Activated effector memory CD4-positive, alpha-beta T cell treated with Interleukin-2 at 50 U/mL for 16 hours (primary cell): ENCODE results near the gene ITSN1.
A peak's percentile ranks its signal among the peaks of the same experiment; 100 is the strongest.
"Not testable (repeated sequence)": the region's sequence is repeated elsewhere in the genome, so short reads cannot be mapped to it uniquely, and the experiment has no call there.

ENCODE experiments used
- DNase-seq: peaks from one replicate; pipeline ENCODE4 v3.0.0-alpha.2; 2020

Gene ITSN1

DNA sequence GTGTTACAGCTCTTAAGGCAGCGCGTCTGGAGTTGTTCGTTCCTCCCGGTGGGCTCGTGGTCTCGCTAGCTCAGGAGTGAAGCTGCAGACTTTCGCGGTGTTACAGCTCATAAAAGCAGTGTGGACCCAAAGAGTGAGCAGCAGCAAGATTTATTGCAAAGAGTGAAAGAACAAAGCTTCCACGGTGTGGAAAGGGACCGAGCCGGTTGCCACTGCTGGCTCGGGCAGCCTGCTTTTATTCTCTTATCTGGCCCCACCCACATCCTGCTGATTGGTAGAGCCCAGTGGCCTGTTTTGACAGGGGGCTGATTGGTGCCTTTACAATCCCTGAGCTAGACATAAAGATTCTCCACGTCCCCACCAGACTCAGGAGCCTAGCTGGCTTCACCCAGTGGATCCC is 225.6 kb downstream of the ITSN1 start:
- not testable (repeated sequence) for DNase-seq

DNA sequence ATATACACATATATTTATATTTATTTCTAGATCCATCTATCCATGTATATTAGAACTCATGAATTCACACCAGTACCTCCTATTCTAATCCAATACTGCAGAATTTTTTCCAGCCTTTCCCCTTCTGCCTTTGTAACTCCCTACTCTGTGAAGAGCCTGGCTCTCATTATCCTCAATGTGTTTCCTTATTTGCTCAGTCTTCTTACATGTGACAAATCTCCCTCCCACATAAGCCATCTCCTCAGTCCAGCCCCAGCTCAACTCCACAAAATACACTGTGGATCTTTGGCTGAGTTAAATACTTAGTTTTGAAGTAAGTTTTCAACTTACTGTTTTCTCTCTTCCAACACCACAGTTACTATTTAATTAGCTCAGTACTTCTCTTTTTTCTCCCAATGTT is 227.6 kb downstream of the ITSN1 start:
- DNase-seq = no peak

DNA sequence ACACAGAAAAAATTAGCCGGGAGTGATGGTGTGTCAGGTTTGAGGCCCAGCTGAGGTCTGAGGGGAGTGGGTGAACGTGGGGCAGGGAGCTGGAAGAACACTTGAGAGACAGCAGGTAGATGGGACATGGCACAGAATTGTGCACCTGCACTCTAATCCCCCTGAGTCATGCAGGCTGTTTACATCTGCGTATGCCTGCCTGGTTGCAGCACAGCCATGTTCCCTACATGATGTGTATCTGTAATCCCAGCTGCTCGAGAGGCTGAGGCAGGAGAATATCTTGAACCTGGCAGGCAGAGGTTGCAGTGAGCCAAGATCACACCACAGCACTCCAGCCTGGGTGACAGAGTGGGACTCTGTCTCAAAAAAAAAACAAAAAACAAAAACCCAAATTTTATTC is 228.5 kb downstream of the ITSN1 start:
- DNase-seq = no peak

DNA sequence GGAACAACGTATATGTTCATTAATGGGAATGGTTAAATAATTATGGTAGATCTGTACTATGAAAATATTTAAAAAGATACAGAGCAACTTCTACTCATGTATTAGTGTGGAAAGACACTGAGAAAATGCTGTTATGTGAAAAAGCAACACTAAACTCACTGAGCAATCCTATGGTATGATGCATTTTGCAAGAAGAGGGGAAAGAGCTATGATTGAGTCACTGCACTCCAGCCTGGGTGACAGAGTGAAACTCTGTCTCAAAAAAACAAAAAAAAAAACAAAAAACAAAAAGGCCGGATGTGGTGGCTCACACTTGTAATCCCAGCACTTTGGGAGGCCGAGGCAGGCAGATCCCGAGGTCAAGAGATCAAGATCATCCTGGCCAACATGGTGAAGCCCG is 228.9 kb downstream of the ITSN1 start:
- DNase-seq = no peak

DNA sequence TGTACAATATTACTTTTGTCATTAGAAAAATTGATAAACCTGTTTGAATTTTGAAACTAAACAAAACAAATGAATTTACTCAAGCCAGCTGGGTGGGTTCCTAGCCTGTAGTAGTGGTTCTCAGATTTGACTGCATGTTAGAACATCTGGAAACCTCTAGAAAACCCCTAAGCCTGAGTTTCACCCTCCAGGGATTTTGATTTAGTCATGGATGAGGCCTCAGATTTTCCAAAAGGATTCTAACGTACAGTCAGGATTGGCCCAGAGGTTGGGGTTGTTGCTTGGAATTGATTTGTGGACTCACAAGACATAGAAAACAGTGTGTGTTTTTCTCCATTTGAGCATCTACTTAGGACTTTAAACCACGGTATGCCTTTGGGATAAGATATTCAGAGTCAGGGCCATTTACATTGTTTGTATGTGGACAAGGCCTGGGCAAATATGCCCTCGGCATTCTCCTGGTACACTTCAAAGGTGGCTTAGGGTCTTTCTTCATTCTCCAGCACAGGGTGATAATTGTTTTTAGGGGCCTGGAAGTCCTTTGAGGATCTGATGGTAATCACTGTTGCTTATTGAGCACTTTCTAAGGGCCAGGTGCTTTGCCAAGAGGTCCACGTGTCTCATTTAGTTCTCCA is 230.7 kb downstream of the ITSN1 start:
- DNase-seq = no peak

DNA sequence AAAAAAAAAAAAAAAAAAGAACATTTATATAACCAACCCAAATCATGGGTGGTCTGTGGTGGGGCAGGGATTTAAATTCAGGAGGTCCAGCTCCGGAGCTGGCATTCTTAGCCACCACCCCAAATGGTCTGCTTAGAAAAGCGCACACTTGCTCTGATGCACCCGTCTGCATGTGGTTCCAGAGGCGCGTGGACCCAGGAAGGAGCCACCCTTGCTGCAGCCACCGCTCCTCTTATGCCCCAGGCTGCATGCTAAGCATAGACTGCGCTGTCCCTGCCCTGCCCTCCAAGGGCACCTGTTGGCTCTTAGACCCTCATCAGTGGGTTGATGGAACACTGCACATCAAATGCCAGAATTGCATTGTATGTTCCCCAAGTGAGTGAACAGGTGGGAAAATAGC is 231.9 kb downstream of the ITSN1 start:
- no peak for DNase-seq

DNA sequence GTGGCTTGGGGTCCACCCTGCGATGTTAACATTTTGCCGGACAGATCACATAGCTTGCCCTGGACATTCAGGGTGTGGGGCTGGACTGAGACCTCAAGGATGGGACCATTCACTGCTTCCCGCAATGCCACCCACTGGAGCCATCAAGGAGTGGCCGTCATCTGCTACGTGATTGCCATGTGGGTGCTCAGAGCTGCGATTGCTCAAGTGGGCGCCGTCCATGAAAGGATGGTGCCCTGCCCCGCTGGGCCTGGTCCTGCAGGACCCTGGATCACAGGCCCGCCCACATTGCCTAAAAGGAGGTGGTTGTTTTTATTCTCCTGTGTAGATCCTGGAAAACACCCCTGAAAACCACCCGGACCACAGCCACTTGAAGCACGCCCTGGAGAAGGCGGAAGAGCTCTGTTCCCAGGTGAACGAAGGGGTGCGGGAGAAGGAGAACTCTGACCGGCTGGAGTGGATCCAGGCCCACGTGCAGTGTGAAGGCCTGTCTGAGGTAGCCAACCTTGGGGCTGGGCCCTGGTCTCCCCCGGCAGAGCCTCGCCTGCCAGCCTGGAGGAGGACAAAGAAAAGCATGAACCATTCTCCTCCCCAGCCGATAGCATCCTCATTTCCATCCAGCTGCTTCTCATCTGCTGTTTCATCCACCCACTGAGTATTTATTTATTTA is 232.9 kb downstream of the ITSN1 start:
- no peak for DNase-seq

DNA sequence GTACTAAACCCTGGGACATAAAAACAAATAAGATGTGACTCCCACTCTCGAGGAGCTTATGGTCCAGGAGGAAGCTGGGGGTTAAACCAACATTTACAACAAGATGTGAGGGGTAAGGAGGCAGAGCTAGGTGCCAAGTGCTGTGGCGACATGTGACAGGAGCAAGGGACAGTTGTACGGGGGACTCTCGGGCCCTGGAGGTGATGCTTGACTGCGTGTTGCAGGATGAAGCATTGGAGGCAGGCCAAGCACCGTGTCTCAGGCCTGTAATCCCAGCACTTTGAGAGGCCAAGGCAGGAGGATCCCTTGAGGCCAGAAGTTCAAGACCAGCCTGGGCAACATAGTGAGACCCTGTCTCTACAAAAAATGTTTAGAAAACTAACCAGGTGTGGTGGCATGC is 236.5 kb downstream of the ITSN1 start:
- DNase-seq = no peak

DNA sequence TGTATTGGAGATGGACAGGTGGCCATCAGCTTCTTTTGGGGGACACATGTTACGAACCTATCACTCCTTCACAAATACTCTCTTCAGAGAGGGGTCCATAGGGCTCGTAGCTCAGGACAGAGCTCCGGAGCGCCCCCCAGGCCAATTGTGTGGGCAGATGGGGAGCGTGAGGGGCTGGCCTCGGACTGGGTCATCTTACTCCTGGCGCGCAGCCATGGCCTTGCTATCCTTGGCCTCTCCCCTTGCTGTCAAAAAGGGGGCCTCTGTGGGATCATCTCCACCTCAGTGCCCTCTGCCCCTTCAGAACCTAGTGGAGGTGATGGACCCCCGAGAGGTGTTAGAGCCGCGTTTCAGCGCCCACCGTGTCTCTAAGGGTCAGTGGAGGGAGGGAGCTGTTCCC is 238.3 kb downstream of the ITSN1 start:
- DNase-seq = no peak

DNA sequence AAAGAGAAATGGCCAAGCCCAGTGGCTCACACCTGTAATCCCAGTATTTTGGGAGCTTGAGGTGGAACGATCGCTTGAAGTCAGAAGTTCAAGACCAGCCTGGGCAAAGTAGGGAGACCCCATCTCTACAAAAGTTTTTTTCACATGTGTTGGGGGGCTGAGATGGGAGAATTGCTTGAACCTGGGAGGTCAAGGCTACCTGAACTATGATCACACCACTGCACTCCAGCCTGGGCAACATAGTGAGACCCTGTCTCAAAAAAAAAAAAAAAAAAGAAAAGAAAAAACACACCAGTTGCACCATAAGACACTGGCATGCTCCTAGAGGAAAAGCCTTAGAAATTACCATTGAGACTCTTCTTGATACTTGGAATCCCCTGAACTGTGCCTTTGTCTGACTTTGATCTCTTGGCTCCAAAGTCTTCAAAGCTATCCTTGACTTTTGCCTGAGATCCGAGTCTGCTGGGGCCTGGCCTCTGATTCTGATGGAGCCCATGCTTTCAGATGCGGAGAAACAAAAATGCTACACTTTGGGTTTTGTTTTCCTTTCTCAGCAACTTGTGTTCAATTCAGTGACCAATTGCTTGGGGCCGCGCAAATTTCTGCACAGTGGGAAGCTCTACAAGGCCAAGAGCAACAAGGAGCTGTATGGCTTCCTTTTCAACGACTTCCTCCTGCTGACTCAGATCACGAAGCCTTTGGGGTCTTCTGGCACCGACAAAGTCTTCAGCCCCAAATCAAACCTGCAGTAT is 239.6 kb downstream of the ITSN1 start:
- DNase-seq = no peak

DNA sequence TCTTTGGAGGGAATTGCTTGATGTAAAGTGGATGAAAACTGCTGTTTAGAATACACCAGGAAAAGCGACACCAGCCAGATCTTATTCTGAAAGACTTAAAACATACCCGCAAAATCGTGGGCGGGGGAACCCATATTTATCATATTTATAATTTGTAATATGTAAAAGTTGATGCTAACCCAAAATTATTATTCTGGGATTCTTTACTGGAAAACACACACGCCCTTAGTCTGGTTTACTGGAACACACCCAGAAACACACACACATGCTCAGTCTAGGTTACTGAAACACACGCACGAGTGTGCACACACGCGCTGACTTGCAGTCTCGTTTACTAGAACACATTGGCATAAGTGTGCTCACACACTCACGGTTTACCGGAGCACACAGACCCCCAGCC is 240.8 kb downstream of the ITSN1 start:
- no peak for DNase-seq

DNA sequence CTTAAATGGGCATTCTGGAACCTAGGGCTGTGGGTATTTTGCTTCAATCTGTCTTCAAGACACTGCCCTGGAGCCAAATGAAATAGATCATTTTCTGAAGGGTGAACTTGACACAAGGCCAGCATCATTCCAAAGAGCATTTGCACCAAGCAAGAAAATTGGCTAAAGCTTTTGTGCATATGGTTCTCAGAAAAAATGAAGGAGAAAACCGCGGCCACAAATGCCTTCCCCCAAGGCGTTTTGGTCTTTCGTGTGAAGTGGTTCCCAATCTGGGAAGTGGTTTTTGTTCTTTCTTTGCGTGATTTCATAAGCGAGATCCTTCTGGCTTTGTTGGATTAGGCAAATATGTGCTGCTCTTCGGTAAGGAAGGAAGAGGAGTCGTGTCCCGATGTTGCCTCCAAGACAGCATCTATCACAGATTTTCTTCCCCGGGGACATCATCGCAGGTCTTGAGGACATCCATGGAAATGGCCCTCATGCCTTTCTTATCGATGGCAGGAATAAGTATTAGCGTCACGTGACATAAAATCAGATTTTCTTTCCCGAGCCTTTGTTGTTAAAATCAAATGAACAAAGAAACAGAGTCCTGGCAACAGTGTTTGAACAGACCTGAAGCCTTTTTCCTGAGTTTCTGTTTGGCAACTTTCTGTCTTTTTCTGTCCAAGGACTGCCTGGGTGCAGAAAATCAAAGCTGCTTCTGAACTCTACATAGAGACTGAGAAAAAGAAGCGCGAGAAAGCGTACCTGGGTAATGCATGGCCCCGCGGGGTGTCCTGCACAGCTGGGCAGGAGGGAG is 242.3 kb downstream of the ITSN1 start:
- no peak for DNase-seq

DNA sequence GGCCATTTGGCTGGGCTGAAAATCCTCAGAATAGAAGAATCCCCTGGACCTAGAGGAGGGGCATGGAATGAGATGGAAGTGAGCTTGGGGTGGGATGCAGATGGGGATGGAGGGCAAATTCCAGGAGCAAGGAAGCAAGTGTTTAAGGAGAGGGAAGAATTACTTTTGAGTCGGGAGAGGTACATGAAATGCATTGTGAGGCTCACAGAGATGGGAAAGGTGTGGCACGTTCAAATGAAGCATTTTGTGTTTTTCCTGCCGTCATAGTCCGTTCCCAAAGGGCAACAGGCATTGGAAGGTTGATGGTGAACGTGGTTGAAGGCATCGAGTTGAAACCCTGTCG is 242.8 kb downstream of the ITSN1 start:
- no peak for DNase-seq

DNA sequence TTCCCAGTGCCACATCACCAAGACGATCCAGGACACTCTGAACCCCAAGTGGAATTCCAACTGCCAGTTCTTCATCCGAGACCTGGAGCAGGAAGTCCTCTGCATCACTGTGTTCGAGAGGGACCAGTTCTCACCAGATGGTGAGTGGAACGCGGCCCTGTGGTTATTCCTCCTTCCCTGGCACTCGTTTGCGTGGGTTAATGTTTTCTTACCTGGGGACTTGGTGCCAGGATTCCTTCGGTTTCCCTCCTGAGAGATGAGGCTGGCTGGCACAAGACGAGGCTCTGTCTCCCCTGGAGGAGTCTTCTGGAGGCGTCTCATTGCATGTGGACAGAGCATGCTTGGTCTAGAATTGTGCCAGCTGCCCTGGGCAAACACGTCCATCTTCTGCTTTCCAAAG is 244.0 kb downstream of the ITSN1 start:
- no peak for DNase-seq

DNA sequence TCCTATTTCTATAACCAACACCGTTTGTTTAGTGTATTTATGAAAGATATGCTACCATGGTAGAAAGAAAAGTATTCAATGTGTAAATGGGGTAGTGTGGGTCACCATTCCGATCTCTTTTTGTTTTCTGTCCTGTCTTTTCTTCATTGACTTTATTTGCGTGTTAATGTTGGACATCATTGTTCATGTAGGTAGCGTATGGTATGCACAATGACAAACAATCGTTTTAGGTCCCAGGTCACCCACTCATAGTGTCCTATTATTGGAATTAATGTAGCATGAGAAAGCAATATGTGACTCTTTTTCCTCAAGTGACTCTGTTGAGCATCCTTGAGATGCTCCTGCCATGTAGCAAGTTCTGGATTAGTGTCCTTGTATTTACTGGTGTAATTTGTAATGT is 247.9 kb downstream of the ITSN1 start:
- DNase-seq = no peak

DNA sequence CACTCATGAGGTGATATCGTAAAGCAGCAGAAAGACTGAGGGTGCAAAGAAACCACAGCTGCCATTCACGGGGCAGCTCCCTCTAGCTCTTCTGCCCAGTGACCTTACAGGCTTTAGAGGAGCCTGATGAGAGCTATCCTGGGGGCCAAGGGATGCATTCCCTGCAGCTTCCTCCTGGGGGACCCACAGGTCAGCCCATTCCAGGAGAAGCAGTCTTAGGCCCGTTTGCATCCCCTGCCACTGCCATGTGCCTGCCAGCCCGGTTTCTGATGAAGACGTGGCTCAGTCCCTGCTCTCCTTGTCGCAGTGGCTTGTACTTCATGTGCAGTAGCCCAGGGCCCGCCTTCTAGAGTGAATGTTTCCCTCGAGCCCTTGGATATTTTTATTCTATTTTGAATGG is 250.6 kb downstream of the ITSN1 start:
- DNase-seq = no peak

DNA sequence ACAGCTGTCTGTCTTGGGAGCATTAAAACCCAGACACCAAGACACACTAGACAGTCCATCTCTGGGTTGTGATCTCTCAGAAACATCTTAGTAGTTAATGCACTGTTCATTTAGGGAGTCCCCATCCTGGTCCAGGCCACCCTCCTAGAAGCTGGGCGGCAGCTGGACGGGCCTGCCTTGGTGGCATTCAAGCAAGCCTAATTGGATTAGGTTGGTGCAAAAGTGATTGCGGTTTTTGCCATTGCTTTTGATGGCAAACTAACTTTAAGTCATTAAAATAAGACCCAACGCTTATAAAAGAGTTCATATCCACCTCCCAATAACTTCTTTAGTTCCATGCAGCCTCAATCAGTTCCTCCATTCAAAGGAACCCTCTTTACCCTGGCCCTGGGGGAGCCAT is 251.6 kb downstream of the ITSN1 start:
- no peak for DNase-seq

DNA sequence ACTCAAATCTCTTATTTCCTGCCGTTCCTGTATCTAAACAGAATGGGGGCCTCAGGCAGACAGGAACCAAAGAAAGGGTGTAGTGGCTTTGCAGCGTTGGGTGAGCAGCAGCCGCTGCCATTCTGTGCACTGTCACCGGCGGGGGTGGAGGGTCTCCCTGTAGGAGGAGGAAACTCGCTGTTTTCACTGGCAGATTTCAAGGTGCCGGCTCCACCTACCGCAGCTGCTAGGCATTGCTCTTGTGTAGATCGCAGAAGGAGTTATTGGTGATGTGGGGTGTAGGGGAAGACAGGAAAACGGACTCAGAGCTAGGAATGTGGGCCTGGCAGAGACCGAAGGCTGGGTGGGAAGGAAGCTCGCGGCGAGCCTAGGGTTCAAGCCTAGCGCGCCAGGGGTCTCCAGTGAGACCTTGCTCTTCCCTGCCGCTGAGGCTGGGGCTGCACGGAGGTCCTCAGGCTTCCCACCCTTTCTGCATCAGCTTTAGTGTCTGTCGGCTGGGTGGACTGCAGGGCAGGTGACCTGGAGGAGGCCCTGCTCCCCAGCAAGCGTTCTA is 252.5 kb downstream of the ITSN1 start:
- DNase-seq = peak; percentile 15

DNA sequence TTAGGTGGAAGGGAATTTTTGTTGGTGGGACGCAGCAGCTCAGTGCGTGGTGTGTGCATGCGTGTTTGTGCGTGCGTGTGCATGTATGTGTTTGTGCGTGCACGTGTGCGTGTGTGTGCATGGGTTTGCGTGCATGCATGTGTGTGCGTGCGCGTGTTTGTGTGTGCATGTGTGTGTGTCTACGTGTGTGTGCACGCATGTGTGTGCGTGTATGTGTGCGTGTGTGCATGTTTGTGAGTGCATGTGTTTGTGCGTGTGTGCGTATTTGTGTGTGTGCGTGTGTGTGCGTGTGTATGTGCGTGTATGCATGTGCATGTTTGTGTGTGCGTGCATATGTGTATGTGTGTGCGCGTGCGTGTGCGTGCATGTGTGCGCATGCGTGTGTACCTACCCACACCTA is 253.1 kb downstream of the ITSN1 start:
- DNase-seq = no peak

DNA sequence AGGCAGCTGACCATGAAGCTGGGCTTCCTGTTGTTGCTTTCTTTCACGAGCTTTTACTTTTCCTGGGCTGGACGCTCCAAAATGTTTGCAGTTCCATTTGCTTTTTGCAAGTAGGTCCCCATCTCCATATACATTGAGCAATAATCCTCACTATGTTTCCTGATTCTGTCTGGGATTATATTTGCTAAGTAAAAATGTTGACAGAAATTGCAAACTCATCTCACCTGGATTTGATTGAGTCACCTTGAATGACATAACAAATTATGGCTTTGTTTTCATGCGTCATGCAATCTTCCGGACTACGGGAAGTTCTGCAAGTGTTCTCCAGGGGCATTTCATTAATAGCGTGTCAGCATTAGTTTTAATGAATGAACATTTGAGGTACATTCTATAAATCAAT is 254.4 kb downstream of the ITSN1 start:
- DNase-seq = no peak

DNA sequence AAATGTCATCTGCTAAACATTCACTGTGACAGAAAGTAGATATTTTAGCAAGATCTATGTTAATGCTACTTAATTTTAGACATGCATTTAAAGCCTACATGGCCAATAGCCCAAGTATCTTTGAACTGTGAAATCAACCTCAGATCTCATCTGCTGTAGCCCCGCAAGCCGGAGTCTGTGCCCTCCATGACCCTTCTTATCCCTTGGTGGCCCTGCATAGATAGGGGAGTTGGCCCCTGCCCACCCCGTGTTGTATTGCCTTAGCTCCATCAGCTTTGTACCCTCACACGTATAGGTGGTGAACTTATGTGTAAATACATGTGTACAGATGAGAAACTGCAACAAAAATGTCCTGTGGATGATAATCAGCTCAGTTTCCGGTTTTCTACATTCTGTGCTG is 254.8 kb downstream of the ITSN1 start:
- no peak for DNase-seq

DNA sequence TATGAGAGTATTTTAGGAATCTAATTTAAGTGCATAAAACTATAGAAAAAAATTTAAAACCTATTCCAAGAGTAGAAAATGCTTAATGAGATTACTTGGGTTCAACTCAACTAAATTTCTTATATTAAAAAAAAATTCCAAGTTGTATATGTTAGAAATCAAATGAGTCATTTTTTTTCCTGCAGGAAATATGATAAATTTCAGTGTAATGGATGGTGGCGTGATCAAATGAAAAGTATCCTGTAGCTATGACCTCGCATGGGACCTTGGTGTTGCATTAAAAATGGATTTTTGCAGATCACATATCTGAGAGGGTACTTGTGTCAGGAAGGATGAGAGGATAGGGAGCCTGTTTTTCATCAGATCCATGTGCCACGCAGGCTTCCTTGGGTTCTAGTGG is 255.4 kb downstream of the ITSN1 start:
- DNase-seq = no peak

DNA sequence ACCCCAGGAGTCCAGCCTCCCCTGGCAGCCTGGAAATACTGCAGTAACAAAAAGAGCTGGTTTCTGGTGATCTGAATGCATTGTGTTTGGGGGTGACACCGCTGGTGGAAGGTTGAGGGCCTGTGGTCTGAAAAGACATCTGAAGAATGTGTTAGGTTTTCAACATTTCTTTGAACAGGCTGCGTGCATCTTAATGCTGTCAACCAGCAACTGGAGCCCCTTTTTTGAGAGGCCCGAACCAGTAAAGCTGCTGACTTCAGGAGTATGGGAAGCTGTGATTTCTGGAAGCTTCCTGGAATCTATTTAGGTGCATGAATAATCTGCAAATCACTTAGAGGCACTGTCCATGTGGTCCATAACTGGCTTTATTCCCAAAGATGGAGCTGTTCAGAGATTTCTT is 256.3 kb downstream of the ITSN1 start:
- no peak for DNase-seq
